GM12864 (cell line): Measurements from ENCODE around the gene SMCHD1.

Experiments used
- DNase-seq: peaks from one replicate; pipeline ENCODE4 v3.0.0-alpha.2; 2011; ENCODE audit warnings: low read depth
- H3K4me3 ChIP-seq: 2 replicates; pipeline ENCODE4 v1.5.1; 2011; ENCODE audit warnings: mild to moderate bottlenecking, low read depth, low read length, control low read depth
- TF ChIP-seq, protein P1 (sequence below): IDR thresholded peaks from 2 replicates; pipeline ENCODE4 v1.5.1; 2011; ENCODE audit warnings: low read depth, mild to moderate bottlenecking, moderate library complexity, low read length, control low read depth, inconsistent platforms; ENCODE audit errors: missing control alignments

Gene SMCHD1

GRCh38 chr18:2814928-2815327 lies 159.4 kb downstream of the SMCHD1 start:
- TF ChIP-seq, protein P1, sequence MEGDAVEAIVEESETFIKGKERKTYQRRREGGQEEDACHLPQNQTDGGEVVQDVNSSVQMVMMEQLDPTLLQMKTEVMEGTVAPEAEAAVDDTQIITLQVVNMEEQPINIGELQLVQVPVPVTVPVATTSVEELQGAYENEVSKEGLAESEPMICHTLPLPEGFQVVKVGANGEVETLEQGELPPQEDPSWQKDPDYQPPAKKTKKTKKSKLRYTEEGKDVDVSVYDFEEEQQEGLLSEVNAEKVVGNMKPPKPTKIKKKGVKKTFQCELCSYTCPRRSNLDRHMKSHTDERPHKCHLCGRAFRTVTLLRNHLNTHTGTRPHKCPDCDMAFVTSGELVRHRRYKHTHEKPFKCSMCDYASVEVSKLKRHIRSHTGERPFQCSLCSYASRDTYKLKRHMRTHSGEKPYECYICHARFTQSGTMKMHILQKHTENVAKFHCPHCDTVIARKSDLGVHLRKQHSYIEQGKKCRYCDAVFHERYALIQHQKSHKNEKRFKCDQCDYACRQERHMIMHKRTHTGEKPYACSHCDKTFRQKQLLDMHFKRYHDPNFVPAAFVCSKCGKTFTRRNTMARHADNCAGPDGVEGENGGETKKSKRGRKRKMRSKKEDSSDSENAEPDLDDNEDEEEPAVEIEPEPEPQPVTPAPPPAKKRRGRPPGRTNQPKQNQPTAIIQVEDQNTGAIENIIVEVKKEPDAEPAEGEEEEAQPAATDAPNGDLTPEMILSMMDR = no peak
- DNase-seq = no peak
- no peak overlapping the region for H3K4me3 ChIP-seq

DNA sequence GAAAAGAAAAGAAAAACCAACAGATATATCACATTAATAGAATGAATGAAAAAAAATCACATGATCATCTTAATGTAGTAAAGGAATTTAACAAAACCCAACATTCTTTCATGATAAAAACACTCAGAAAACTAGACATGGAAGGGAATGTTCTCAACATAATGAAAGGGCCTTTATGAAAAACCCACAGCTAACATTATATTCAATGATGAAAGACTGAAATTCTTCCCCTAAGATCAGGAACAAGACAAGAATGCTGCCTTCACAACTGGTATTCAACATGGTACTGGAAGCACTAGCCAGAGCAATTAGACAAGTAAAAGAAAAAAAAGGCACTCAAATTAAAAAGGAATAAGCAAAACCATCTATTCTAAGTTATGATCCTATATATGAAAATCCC lies 162.8 kb downstream of the SMCHD1 start:
- H3K4me3 ChIP-seq = no peak overlapping the region
- TF ChIP-seq, protein P1 = no peak
- DNase-seq = no peak

GRCh38 chr18:2821695-2822094 lies 166.2 kb downstream of the SMCHD1 start:
- H3K4me3 ChIP-seq = no peak overlapping the region
- no peak for DNase-seq
- TF ChIP-seq, protein P1 = no peak

DNA sequence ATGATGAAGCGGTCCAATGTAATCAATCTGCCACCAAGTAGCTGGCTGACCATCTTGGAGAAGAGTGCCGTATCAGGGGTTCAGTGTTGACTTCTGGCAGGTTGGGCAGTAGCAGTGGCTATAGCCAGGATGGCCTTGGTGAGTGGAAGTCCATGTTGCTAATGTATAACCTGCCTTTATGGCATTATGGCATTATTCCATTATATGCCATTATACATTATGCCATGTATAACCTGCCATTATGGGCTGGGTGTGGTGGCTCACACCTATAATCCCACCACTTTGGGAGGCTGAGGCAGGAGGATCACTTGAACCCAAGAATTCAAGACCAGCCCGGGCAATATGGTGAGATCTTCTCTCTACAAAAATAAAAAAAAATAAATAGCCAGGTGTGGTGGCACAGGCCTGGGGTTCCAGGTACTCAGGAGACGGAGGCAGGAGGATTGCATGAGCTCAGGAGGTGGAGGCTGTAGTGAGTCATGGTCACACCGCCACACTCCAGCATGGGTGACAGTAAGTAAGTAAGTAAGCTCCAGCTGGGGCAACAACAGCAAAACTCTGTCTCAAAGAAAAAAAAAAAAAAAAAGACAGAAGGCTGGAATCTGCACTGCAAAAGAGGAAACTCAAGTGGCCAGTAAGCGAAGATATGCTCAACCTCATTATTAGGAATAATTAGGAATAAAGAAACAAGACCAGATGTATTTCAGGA lies 166.8 kb downstream of the SMCHD1 start:
- DNase-seq = no peak
- TF ChIP-seq, protein P1 = no peak

DNA sequence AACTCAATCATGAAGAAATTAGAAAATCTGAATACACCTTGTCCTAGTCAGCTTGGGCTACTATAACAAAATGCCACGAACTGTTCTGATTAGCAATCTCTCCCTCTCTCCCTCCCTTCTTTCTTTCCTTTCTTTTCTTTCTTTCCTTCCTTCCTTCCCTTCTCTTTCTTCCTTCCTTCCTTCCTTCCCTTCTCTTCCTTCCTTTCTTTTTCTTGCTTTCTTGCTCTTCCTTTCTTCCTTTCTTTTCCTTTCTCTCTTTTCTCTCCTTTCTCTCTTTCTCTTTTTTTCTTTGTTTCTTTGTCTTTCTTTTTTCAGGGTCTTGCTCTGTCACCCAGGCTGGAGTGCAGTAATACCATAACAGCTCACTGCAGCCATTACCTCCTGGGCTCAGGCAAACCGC lies 167.7 kb downstream of the SMCHD1 start:
- no peak for DNase-seq
- TF ChIP-seq, protein P1 = no peak
- H3K4me3 ChIP-seq = no peak overlapping the region

More for the DNA sequence above, 166.8 kb downstream of the SMCHD1 start:
- no peak overlapping the region for H3K4me3 ChIP-seq

DNA sequence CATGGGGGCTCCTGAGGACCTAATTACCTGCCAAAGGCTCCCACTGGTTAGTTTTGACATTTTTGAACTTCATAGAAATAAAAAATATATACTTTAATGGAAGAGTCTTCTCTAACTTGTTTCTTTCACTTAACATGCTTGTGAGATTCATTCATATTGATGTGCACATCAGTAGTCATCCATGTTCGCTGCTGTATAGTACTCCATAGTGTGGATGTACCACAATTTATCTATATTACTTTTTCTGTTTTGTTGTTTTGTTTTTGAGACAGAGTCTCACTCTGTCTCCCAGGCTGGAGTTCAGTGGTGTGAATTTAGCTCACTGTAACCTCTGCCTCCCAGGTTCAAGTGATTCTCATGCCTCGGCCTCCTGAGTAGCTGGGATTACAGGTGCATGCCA lies 168.4 kb downstream of the SMCHD1 start:
- TF ChIP-seq, protein P1 = no peak
- no peak for DNase-seq
- H3K4me3 ChIP-seq = no peak overlapping the region

- DNase-seq = no peak
- no peak overlapping the region for H3K4me3 ChIP-seq
- TF ChIP-seq, protein P1 = no peak
Measured at GRCh38 chr18:2824865-2825264, 169.3 kb downstream of the SMCHD1 start.
